ENCODE data around the gene SCN2A. TPM values are rescaled to one million over a fixed set of nuclear protein-coding genes. Genes with fewer than 3 reads are reported as not detected.

The SCN2A gene
- total and polyA plus RNA-seq, 2 of the 4 experiments (the other 2 are of a cell fraction) = 0.24 to 0.54 TPM

DNA sequence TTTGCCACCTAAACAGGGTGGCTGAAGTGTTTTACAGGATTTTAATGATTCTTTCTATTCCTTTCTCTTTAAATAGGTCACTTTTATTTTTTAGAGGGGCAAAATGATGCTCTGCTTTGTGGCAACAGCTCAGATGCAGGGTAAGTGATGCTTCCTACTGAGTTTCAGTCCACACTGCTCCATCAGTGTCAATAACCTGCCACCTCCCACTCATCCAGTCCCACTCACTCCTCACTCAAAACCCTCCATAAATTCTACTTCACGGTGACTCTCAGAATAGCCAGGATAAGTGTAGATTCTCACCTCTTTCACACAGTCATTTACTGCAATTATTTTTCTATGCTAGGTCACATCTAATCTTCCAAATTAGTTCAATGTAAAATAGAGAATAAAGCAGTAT lies 72.7 kb downstream of the SCN2A start:
- Histone ChIP-seq H3K56ac (ENCODE audit: extremely low read depth, insufficient read depth, low read length) (no peak overlapping the region), H2BK20ac (ENCODE audit: low read depth, low read length) (no peak overlapping the region), H3K79me1 (ENCODE audit: low read depth in 1 of 2, low read length in 2 of 2) (no peaks in the 10 kb centered on the region), H2AFZ (replicated peaks; ENCODE audit: low read length, poor library complexity) (no peak overlapping the region), H3K9ac (ENCODE audit: low read depth, low read length) (no peak overlapping the region), H2AK5ac (ENCODE audit: low read depth, low read length) (no peak overlapping the region), H4K20me1 (ENCODE audit: insufficient read depth, low read length) (no peaks in the 10 kb centered on the region), H3K23ac (ENCODE audit: low read depth, low read length) (no peak overlapping the region), H3K27ac (ENCODE audit: insufficient read depth, low read length) (no peak overlapping the region), H3K9me3 (ENCODE audit: control insufficient read depth, insufficient read depth, low read length) (no peaks in the 10 kb centered on the region), H3K14ac (replicated peaks; ENCODE audit: low read depth, low read length) (no peak overlapping the region), H3K9me1 (ENCODE audit: insufficient read depth, low read length) (no peaks in the 10 kb centered on the region), H3K4me1 (ENCODE audit: control insufficient read depth, insufficient read depth, low read length) (no peaks in the 10 kb centered on the region), H2BK120ac (ENCODE audit: low read depth, low read length) (no peak overlapping the region), H3K4me2 (ENCODE audit: low read depth, low read length) (no peak overlapping the region), H3K4ac (ENCODE audit: low read depth, low read length) (no peak overlapping the region), H3K27me3 (ENCODE audit: control insufficient read depth, insufficient read depth, low read length) (no peaks in the 10 kb centered on the region), H4K5ac (ENCODE audit: low read depth, low read length) (no peak overlapping the region), H3K4me3 (ENCODE audit: insufficient read depth, low read depth, low read length) (no peak overlapping the region), H4K8ac (ENCODE audit: low read depth in 2 of 2, low read length in 2 of 2) (no peak overlapping the region), H2AK9ac (replicated peaks; ENCODE audit: low read depth, low read length, poor library complexity) (no peak overlapping the region), H4K91ac (ENCODE audit: insufficient read depth, low read depth, low read length) (no peak overlapping the region), H2BK15ac (ENCODE audit: low read depth, low read length) (no peak overlapping the region), H3K18ac (ENCODE audit: low read depth, low read length) (no peak overlapping the region), H3K36me3 (ENCODE audit: control insufficient read depth, insufficient read depth, low read length) (no peaks in the 10 kb centered on the region), H2BK5ac (ENCODE audit: low read depth, low read length, poor library complexity, severe bottlenecking) (no peak overlapping the region)
- ATAC-seq (ENCODE audit: low read depth) (no peak), DNase-seq (no peak)
- ChIA-PET CTCF (no interaction called here), POLR2A (ENCODE audit: unreplicated experiment) (no interaction called here)
- WGBS, 2 experiments (ENCODE audit: extremely low coverage in 2 of 2, insufficient read length in 1 of 2) = no CpG with 5 or more reads among the region's 1 CpG
- in situ Hi-C loops (cut with MboI; ENCODE audit: low sequenced_read_pairs) (no loop called here), intact Hi-C loops (cut with micrococcal nuclease) (no loop called here), dilution Hi-C loops (cut with HindIII; ENCODE audit: low sequenced_read_pairs, unreplicated experiment) (no loop called here)
- no peak for TF ChIP-seq CEBPB (IDR thresholded peaks at IDR 0.05; ENCODE audit: low read depth, low read length)
- TF ChIP-seq USF2 (IDR thresholded peaks at IDR 0.05; ENCODE audit: low read depth, low read length) = no peak
- TF ChIP-seq, protein P1, sequence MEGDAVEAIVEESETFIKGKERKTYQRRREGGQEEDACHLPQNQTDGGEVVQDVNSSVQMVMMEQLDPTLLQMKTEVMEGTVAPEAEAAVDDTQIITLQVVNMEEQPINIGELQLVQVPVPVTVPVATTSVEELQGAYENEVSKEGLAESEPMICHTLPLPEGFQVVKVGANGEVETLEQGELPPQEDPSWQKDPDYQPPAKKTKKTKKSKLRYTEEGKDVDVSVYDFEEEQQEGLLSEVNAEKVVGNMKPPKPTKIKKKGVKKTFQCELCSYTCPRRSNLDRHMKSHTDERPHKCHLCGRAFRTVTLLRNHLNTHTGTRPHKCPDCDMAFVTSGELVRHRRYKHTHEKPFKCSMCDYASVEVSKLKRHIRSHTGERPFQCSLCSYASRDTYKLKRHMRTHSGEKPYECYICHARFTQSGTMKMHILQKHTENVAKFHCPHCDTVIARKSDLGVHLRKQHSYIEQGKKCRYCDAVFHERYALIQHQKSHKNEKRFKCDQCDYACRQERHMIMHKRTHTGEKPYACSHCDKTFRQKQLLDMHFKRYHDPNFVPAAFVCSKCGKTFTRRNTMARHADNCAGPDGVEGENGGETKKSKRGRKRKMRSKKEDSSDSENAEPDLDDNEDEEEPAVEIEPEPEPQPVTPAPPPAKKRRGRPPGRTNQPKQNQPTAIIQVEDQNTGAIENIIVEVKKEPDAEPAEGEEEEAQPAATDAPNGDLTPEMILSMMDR (conservative IDR thresholded peaks at IDR 0.05; ENCODE audit: low read depth, low read length) = no peak
- TF ChIP-seq MAFK (IDR thresholded peaks at IDR 0.05; ENCODE audit: low read depth, low read length) = no peak
- no peak for TF ChIP-seq ELK1 (IDR thresholded peaks at IDR 0.05; ENCODE audit: borderline replicate concordance, low read depth, low read length)
- TF ChIP-seq MAZ (IDR thresholded peaks at IDR 0.05; ENCODE audit: borderline replicate concordance, low read depth, low read length) = no peak
- no peak for TF ChIP-seq SMC3 (IDR thresholded peaks at IDR 0.05; ENCODE audit: low read depth, low read length)
- TF ChIP-seq RAD21 (IDR thresholded peaks at IDR 0.05; ENCODE audit: low read length) = no peak
- TF ChIP-seq CHD1 (IDR thresholded peaks at IDR 0.05; ENCODE audit: low read depth, low read length) = no peak
- no peak for TF ChIP-seq RCOR1 (IDR thresholded peaks at IDR 0.05; ENCODE audit: insufficient replicate concordance, low read length)
- TF ChIP-seq POLR2A (IDR thresholded peaks at IDR 0.05; ENCODE audit: low read depth, low read length) = no peak
- TF ChIP-seq MXI1 (IDR thresholded peaks at IDR 0.05; ENCODE audit: borderline replicate concordance, low read depth, low read length) = no peak
- no peak for TF ChIP-seq NFE2L2 (IDR thresholded peaks at IDR 0.05; ENCODE audit: low read depth, low read length)
- TF ChIP-seq FOS (IDR thresholded peaks at IDR 0.05; ENCODE audit: low read depth, low read length) = no peak
- no peak for TF ChIP-seq RFX5 (IDR thresholded peaks at IDR 0.05; ENCODE audit: low read depth, low read length)
- no peak for TF ChIP-seq BHLHE40 (IDR thresholded peaks at IDR 0.05; ENCODE audit: low read depth, low read length)
- BruUV-seq (replicated peaks) = no TSS peak
